ENCODE data around the gene MPRIP. TPM values are rescaled to one million over a fixed set of nuclear protein-coding genes. Genes with fewer than 3 reads are reported as not detected.
"Not testable (repeated sequence)": the region's sequence is repeated elsewhere in the genome, so short reads cannot be mapped to it uniquely, and the experiment has no call there.

The MPRIP gene
- total RNA-seq, 2 experiments from 2014 or later: 206 to 209 TPM

- H3K27me3 Mint-ChIP-seq: no peaks in the 10 kb centered on the region
- no peak overlapping the region for H3K4me3 Mint-ChIP-seq
- ATAC-seq (no peak), DNase-seq (no peak)
- H3K36me3 Mint-ChIP-seq: peaks cover 27% of the 10 kb centered on the region
- CTCF ChIA-PET: no interaction called here
- peaks cover 48% of the 10 kb centered on the region for H3K4me1 Mint-ChIP-seq
- peak overlapping the region; percentile 93 for H3K27ac Mint-ChIP-seq
- no peaks in the 10 kb centered on the region for H3K9me3 Mint-ChIP-seq (ENCODE audit: low read depth)
These were observed 144.6 kb downstream of the MPRIP start for GRCh38 chr17:17186551-17187505.

GRCh38 chr17:17188586-17188985 is 146.3 kb downstream of the MPRIP start:
- no peaks in the 10 kb centered on the region for H3K9me3 Mint-ChIP-seq (ENCODE audit: low read depth)
- no peak overlapping the region for H3K4me3 Mint-ChIP-seq
- DNase-seq: peak; percentile 34
- CTCF ChIA-PET: interaction anchor here (0.8 to 1.2 kb wide), 2 partner anchors 9 to 125 kb away, joined by 3 to 5 read pairs; no protein-coding TSS in a partner anchor
- H3K27ac Mint-ChIP-seq: no peak overlapping the region
- ATAC-seq: no peak
- peaks cover 33% of the 10 kb centered on the region for H3K4me1 Mint-ChIP-seq
- H3K27me3 Mint-ChIP-seq: no peaks in the 10 kb centered on the region
- peaks cover 24% of the 10 kb centered on the region for H3K36me3 Mint-ChIP-seq

GRCh38 chr17:17189559-17189958 is 147.3 kb downstream of the MPRIP start:
- H3K4me1 Mint-ChIP-seq: peaks cover 24% of the 10 kb centered on the region
- H3K36me3 Mint-ChIP-seq: peaks cover 15% of the 10 kb centered on the region
- no peaks in the 10 kb centered on the region for H3K27me3 Mint-ChIP-seq
- ATAC-seq: no peak
- CTCF ChIA-PET: interaction anchor here (1.0 to 1.2 kb wide), 3 partner anchors 8 to 21 kb away, joined by 3 to 5 read pairs (median 5); no protein-coding TSS in a partner anchor
- no peak for DNase-seq
- no peaks in the 10 kb centered on the region for H3K9me3 Mint-ChIP-seq (ENCODE audit: low read depth)
- H3K27ac Mint-ChIP-seq: no peak overlapping the region
- H3K4me3 Mint-ChIP-seq: no peak overlapping the region

- Mint-ChIP-seq H3K4me1 (peaks cover 17% of the 10 kb centered on the region), H3K27ac (no peak overlapping the region), H3K36me3 (peaks cover 10% of the 10 kb centered on the region), H3K9me3 (ENCODE audit: low read depth) (no peaks in the 10 kb centered on the region), H3K4me3 (no peak overlapping the region), H3K27me3 (no peaks in the 10 kb centered on the region)
- no peak for DNase-seq
- no peak for ATAC-seq
- CTCF ChIA-PET: interaction anchor here (1.0 to 1.6 kb wide), 3 partner anchors 9 to 20 kb away, joined by 3 to 5 read pairs (median 3); no protein-coding TSS in a partner anchor
These were observed 147.9 kb downstream of the MPRIP start for GRCh38 chr17:17190188-17190587.

- CTCF ChIA-PET: interaction anchor here (1.1 to 1.6 kb wide), 2 partner anchors 10 to 50 kb away, joined by 3 to 5 read pairs; no protein-coding TSS in a partner anchor
- Mint-ChIP-seq H3K4me1 (peaks cover 6% of the 10 kb centered on the region), H3K4me3 (no peak overlapping the region), H3K27ac (no peak overlapping the region), H3K36me3 (peaks cover 3% of the 10 kb centered on the region), H3K27me3 (no peaks in the 10 kb centered on the region), H3K9me3 (ENCODE audit: low read depth) (no peaks in the 10 kb centered on the region)
- ATAC-seq: no peak
- no peak for DNase-seq
These were observed 149.1 kb downstream of the MPRIP start for GRCh38 chr17:17191346-17191792.

- no peak for ATAC-seq
- no peak for DNase-seq
These were observed 149.7 kb downstream of the MPRIP start for GRCh38 chr17:17191961-17192381.

GRCh38 chr17:17195466-17195865 is 153.2 kb downstream of the MPRIP start:
- not testable (repeated sequence) for DNase-seq; H3K27ac Mint-ChIP-seq; H3K9me3 Mint-ChIP-seq (ENCODE audit: low read depth); H3K27me3 Mint-ChIP-seq; H3K36me3 Mint-ChIP-seq; H3K4me3 Mint-ChIP-seq; ATAC-seq
- CTCF ChIA-PET: interaction anchor here (0.7 kb wide), 1 partner anchor 129 kb away, joined by 3 read pairs; no protein-coding TSS in a partner anchor
- peaks cover 10% of the 10 kb centered on the region for H3K4me1 Mint-ChIP-seq

More at GRCh38 chr17:17191961-17192381, 149.7 kb downstream of the MPRIP start:
- Mint-ChIP-seq H3K27me3 (no peaks in the 10 kb centered on the region), H3K4me1 (peaks cover 3% of the 10 kb centered on the region), H3K4me3 (no peak overlapping the region), H3K27ac (no peak overlapping the region), H3K9me3 (ENCODE audit: low read depth) (no peaks in the 10 kb centered on the region), H3K36me3 (peaks cover 3% of the 10 kb centered on the region)
- CTCF ChIA-PET: interaction anchor here (1.1 kb wide), 1 partner anchor 50 kb away, joined by 5 read pairs; no protein-coding TSS in a partner anchor

- CTCF ChIA-PET: interaction anchor here (1.3 to 1.4 kb wide), 3 partner anchors 52 to 57 kb away, joined by 3 read pairs; no protein-coding TSS in a partner anchor
- H3K4me3 Mint-ChIP-seq: no peak overlapping the region
These were observed 154.5 kb downstream of the MPRIP start for GRCh38 chr17:17196776-17197175.

GRCh38 chr17:17198281-17198680 is 156.0 kb downstream of the MPRIP start:
- CTCF ChIA-PET: interaction anchor here (1.3 kb wide), 1 partner anchor 56 kb away, joined by 3 read pairs; no protein-coding TSS in a partner anchor
- Mint-ChIP-seq H3K27me3 (no peaks in the 10 kb centered on the region), H3K9me3 (ENCODE audit: low read depth) (no peaks in the 10 kb centered on the region), H3K27ac (no peak overlapping the region), H3K4me1 (peaks cover 12% of the 10 kb centered on the region), H3K36me3 (peaks cover 5% of the 10 kb centered on the region), H3K4me3 (no peak overlapping the region)
- DNase-seq (no peak), ATAC-seq (no peak)

More at GRCh38 chr17:17196776-17197175, 154.5 kb downstream of the MPRIP start:
- peaks cover 10% of the 10 kb centered on the region for H3K4me1 Mint-ChIP-seq
- no peak for DNase-seq
- H3K27ac Mint-ChIP-seq: no peak overlapping the region
- ATAC-seq: no peak
- no peaks in the 10 kb centered on the region for H3K9me3 Mint-ChIP-seq (ENCODE audit: low read depth)
- no peaks in the 10 kb centered on the region for H3K27me3 Mint-ChIP-seq
- H3K36me3 Mint-ChIP-seq: peaks cover 3% of the 10 kb centered on the region

GRCh38 chr17:17200311-17200710 is 158.1 kb downstream of the MPRIP start:
- Mint-ChIP-seq H3K4me1 (peaks cover 32% of the 10 kb centered on the region), H3K36me3 (peaks cover 11% of the 10 kb centered on the region), H3K27ac (no peak overlapping the region), H3K9me3 (ENCODE audit: low read depth) (no peaks in the 10 kb centered on the region), H3K4me3 (no peak overlapping the region), H3K27me3 (no peaks in the 10 kb centered on the region)
- CTCF ChIA-PET: interaction anchor here (1.4 to 1.5 kb wide), 2 partner anchors 9 to 111 kb away, joined by 3 read pairs; no protein-coding TSS in a partner anchor
- ATAC-seq (no peak), DNase-seq (no peak)

- Mint-ChIP-seq H3K9me3 (ENCODE audit: low read depth) (no peaks in the 10 kb centered on the region), H3K27me3 (no peaks in the 10 kb centered on the region), H3K36me3 (peaks cover 11% of the 10 kb centered on the region), H3K27ac (no peak overlapping the region), H3K4me3 (no peak overlapping the region), H3K4me1 (peaks cover 36% of the 10 kb centered on the region)
- CTCF ChIA-PET: interaction anchor here (1.1 to 1.5 kb wide), 3 partner anchors 10 to 114 kb away, joined by 3 read pairs; no protein-coding TSS in a partner anchor
- ATAC-seq (no peak), DNase-seq (no peak)
These were observed 158.6 kb downstream of the MPRIP start for GRCh38 chr17:17200831-17201230.

GRCh38 chr17:17201271-17201670 is 159.0 kb downstream of the MPRIP start:
- Mint-ChIP-seq H3K4me3 (no peak overlapping the region), H3K4me1 (peaks cover 37% of the 10 kb centered on the region), H3K36me3 (peaks cover 11% of the 10 kb centered on the region), H3K27me3 (no peaks in the 10 kb centered on the region), H3K9me3 (ENCODE audit: low read depth) (no peaks in the 10 kb centered on the region), H3K27ac (no peak overlapping the region)
- no peak for ATAC-seq
- CTCF ChIA-PET: interaction anchor here (1.1 to 1.5 kb wide), 3 partner anchors 10 to 114 kb away, joined by 3 read pairs; no protein-coding TSS in a partner anchor
- DNase-seq: no peak

GRCh38 chr17:17201907-17202306 is 159.7 kb downstream of the MPRIP start:
- DNase-seq: no peak
- no peak for ATAC-seq
- CTCF ChIA-PET: interaction anchor here (1.1 to 1.5 kb wide), 3 partner anchors 11 to 113 kb away, joined by 3 read pairs; no protein-coding TSS in a partner anchor
- Mint-ChIP-seq H3K4me3 (no peak overlapping the region), H3K36me3 (peaks cover 11% of the 10 kb centered on the region), H3K9me3 (ENCODE audit: low read depth) (no peaks in the 10 kb centered on the region), H3K4me1 (peaks cover 43% of the 10 kb centered on the region), H3K27ac (no peak overlapping the region), H3K27me3 (no peaks in the 10 kb centered on the region)

All from activated CD8-positive, alpha-beta memory T cell treated with anti-CD3 and anti-CD28 coated beads, Interleukin-2, amount 10 ng/mL, durations not matched to agents 7 days and 5 days (primary cell).